Left lung (tissue), 10 donors: ENCODE measurements around the gene POP7. TPM values are rescaled to one million over a fixed set of nuclear protein-coding genes. Genes with fewer than 3 reads are reported as not detected.
A peak's percentile ranks its signal among the peaks of the same experiment; 100 is the strongest.

Source experiments
- ATAC-seq: fragments of 200-7000 bp; cut with Tn5 transposase; one replicate; pipeline ENCODE4 v1.9.1; 2020; ENCODE audit warnings: moderate library complexity
- DNase-seq, 4 donors: peaks; one replicate each; pipeline ENCODE4 v3.0.0-alpha.2; 2013 to 2020
- H3K27ac ChIP-seq, 2 donors: fragments of 200-600 bp; sonication (generic) in 1 of 2; one replicate each; pipeline versions ENCODE4 v1.5.0 to v1.8.0; 2020 to 2021
- H3K27me3 ChIP-seq, 2 donors: fragments of 200-600 bp; sonication (generic) in 1 of 2; one replicate each; pipeline versions ENCODE4 v1.5.0 to v1.8.0; 2020 to 2021
- H3K36me3 ChIP-seq, 2 donors: fragments of 200-600 bp; sonication (generic) in 1 of 2; one replicate each; pipeline versions ENCODE4 v1.5.0 to v1.8.0; 2020 to 2021
- H3K4me1 ChIP-seq, 2 donors: fragments of 200-600 bp; one replicate each; pipeline ENCODE4 v1.8.0; 2021
- H3K4me3 ChIP-seq, 2 donors: fragments of 200-600 bp; sonication (generic) in 1 of 2; one replicate each; pipeline versions ENCODE4 v1.5.0 to v1.8.0; 2020 to 2021; ENCODE audit warnings: mild to moderate bottlenecking in 1 of 2
- H3K9me3 ChIP-seq, 2 donors: fragments of 200-600 bp; sonication (generic) in 1 of 2; one replicate each; pipeline versions ENCODE4 v1.5.0 to v1.8.0; 2020 to 2021
- intact Hi-C, 2 donors: fragments of 100-400 bp; cut with DNase I; formaldehyde crosslinking; loops; one replicate each; pipeline versions ENCODE4 v1.11.2 to v1.14.2; 2022
- polyA plus RNA-seq, 6 donors: library from polyadenylated mRNA; unstranded; fragments of 120-200 nt; gene quantifications; one replicate each; pipeline ENCODE4 v1.2.1, GENCODE V29; 2013; ENCODE audit not compliant: insufficient read length in 6 of 6
- total RNA-seq, 2 donors: library from RNA; stranded (reverse); fragmentation: NEBNext Ultra II Directional; extraction: Animal tissue kit (Norgen Biotek cat#: 25700); gene quantifications; one replicate each; pipeline ENCODE4 v1.2.1, GENCODE V29; 2021
- TF ChIP-seq, protein P1 (sequence below), 2 donors: fragments of 200-600 bp; sonication (generic) in 1 of 2; IDR thresholded peaks; one replicate each; pipeline versions ENCODE4 v1.5.0 to v1.8.0; 2021; ENCODE audit warnings: antibody characterized with exemption in 2 of 2
- donor health status: DM: no; HTN: yes; CAD: no.
- donor health status: DM: no; HTN: no; CAD: no.

The POP7 gene
- total and polyA plus RNA-seq, 8 donors: 15.8 to 29.7 (median 21.4) TPM

DNA sequence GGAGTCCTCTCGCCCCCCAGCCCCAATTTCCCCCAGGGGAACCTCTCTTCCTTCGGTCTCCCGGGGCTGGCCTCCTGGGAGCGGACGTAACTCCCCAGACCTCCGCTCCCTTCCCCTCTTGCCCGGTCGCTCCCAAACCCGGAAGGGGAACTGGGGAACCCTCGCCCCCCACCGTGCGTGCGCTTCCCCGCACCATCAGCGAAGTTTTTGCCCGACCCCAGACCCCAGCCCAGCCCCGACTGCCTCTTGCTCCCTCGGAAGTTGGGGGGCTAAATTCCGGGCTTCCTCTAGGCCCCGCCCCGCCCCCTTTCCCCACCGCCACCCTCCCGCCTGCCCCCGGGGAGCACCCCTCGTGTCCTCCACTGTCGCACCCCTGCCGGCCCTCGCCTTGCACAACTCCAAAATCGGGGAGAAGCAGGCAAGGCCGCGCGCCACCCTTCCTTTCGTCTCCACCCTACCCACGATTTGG lies 31.9 kb upstream of the POP7 start:
- DNase-seq (peak in 3 of 4 donors; percentile 62 to 88 (median 74)), ATAC-seq (peak; percentile 1)
- H3K27ac ChIP-seq: peak overlapping the region; percentile 96 to 98
- H3K27me3 ChIP-seq: no peaks in the 10 kb centered on the region
- peaks cover 5 to 39% of the 10 kb centered on the region in 2 donors for H3K4me1 ChIP-seq
- H3K36me3 ChIP-seq: peaks cover 0 to 28% of the 10 kb centered on the region in 2 donors
- intact Hi-C loops: no loop called here
- H3K4me3 ChIP-seq: peak overlapping the region; percentile 91 to 95
- no peaks in the 10 kb centered on the region for H3K9me3 ChIP-seq
- TF ChIP-seq, protein P1, sequence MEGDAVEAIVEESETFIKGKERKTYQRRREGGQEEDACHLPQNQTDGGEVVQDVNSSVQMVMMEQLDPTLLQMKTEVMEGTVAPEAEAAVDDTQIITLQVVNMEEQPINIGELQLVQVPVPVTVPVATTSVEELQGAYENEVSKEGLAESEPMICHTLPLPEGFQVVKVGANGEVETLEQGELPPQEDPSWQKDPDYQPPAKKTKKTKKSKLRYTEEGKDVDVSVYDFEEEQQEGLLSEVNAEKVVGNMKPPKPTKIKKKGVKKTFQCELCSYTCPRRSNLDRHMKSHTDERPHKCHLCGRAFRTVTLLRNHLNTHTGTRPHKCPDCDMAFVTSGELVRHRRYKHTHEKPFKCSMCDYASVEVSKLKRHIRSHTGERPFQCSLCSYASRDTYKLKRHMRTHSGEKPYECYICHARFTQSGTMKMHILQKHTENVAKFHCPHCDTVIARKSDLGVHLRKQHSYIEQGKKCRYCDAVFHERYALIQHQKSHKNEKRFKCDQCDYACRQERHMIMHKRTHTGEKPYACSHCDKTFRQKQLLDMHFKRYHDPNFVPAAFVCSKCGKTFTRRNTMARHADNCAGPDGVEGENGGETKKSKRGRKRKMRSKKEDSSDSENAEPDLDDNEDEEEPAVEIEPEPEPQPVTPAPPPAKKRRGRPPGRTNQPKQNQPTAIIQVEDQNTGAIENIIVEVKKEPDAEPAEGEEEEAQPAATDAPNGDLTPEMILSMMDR (IDR thresholded peaks at IDR 0.05): no peak

DNA sequence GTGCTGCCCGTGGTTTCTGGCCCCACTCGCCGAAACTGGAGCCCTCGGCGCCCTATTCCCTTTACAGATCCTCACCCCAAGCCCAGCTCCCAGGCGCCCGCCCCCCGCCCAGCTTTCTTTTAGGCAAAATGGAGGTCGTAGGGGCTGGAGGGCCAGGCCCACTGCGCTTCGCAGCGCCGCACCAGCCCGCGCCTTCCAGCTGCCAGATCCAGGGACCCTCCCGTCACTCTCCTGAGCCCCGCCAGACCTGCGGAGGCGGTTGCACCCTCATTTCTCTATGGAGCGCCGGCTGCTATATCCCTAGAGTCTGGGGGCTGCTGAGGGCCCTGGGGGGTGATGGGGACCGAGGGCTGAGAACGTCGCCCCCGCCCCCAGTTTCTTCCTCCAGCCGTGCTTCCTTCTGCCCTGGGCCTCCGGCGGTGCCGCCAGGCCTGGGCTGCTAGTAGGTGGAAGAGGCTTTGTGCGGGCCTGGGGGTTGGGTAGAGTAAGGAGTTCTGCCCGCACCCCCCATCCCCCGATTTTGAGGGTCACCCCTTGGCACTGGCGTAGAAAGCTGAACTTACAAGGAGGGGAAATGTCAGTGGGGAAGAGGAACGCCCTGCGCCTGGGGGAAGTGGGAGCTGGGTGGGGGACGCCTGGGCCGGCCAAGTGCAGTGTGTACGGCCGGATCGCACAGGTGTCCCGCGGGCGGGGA lies 31.4 kb upstream of the POP7 start:
- intact Hi-C loops: no loop called here
- Histone ChIP-seq H3K27ac (peak overlapping the region; percentile 96 to 98), H3K27me3 (no peaks in the 10 kb centered on the region), H3K36me3 (peaks cover 0 to 34% of the 10 kb centered on the region in 2 donors), H3K4me3 (peak overlapping the region; percentile 91 to 95), H3K4me1 (peaks cover 5 to 45% of the 10 kb centered on the region in 2 donors), H3K9me3 (no peaks in the 10 kb centered on the region)
- DNase-seq: no peak
- TF ChIP-seq, protein P1 (IDR thresholded peaks at IDR 0.05): no peak
- ATAC-seq: no peak

GRCh38 chr7:100675105-100675451 lies 30.8 kb upstream of the POP7 start:
- no peak for ATAC-seq
- peak overlapping the region; percentile 91 to 95 for H3K4me3 ChIP-seq
- peaks cover 5 to 50% of the 10 kb centered on the region in 2 donors for H3K4me1 ChIP-seq
- intact Hi-C loops: no loop called here
- TF ChIP-seq, protein P1 (IDR thresholded peaks at IDR 0.05): no peak
- DNase-seq: peak in 1 of 4 donors; percentile 90
- H3K27ac ChIP-seq: peak overlapping the region; percentile 96 to 98
- H3K27me3 ChIP-seq: no peaks in the 10 kb centered on the region
- peaks cover 0 to 39% of the 10 kb centered on the region in 2 donors for H3K36me3 ChIP-seq
- H3K9me3 ChIP-seq: no peaks in the 10 kb centered on the region

- Histone ChIP-seq H3K4me3 (peak overlapping the region; percentile 91 to 95), H3K9me3 (no peaks in the 10 kb centered on the region), H3K27me3 (no peaks in the 10 kb centered on the region), H3K36me3 (peaks cover 0 to 46% of the 10 kb centered on the region in 2 donors), H3K4me1 (peaks cover 5 to 56% of the 10 kb centered on the region in 2 donors), H3K27ac (peak overlapping the region; percentile 96 to 98)
- peak; percentile 55 to 96 (median 87) for DNase-seq
- ATAC-seq: peak; percentile 31
- intact Hi-C loops: no loop called here
- TF ChIP-seq, protein P1 (IDR thresholded peaks at IDR 0.05): no peak
Measured at GRCh38 chr7:100675581-100676350, 30.2 kb upstream of the POP7 start.
